Heart right ventricle (tissue), 16 donors: ENCODE measurements around the gene KCNJ15. TPM values are rescaled to one million over a fixed set of nuclear protein-coding genes. Genes with fewer than 3 reads are reported as not detected.

Experiments
- ATAC-seq, 8 donors: fragments of 200-7000 bp; cut with Tn5 transposase; one replicate each; pipeline ENCODE4 v1.9.1; 2020; ENCODE audit warnings: mild to moderate bottlenecking in 8 of 8, moderate library complexity in 8 of 8, moderate number of reproducible peaks in 1 of 8
- DNase-seq, 2 donors: peaks; one replicate each; pipeline ENCODE4 v3.0.0-alpha.2; 2020
- H3K27ac ChIP-seq, 10 donors: fragments of 200-600 bp; sonication (generic) in 2 of 10; one replicate each; pipeline versions ENCODE4 v1.5.0 to v1.8.0; 2020 to 2022; ENCODE audit warnings: mild to moderate bottlenecking in 3 of 10
- H3K27me3 ChIP-seq, 7 donors: fragments of 200-600 bp; one replicate each; pipeline ENCODE4 v1.8.0; 2021 to 2022; ENCODE audit warnings: mild to moderate bottlenecking in 2 of 7
- H3K36me3 ChIP-seq, 9 donors: fragments of 200-600 bp; sonication (generic) in 1 of 9; one replicate each; pipeline versions ENCODE4 v1.5.0 to v1.8.0; 2020 to 2022; ENCODE audit warnings: mild to moderate bottlenecking in 2 of 9
- H3K4me1 ChIP-seq, 9 donors: fragments of 200-600 bp; sonication (generic) in 1 of 9; one replicate each; pipeline versions ENCODE4 v1.5.0 to v1.8.0; 2020 to 2022; ENCODE audit warnings: mild to moderate bottlenecking in 4 of 9
- H3K4me3 ChIP-seq, 10 donors: fragments of 200-600 bp; sonication (generic) in 2 of 10; one replicate each; pipeline versions ENCODE4 v1.5.0 to v1.8.0; 2020 to 2022; ENCODE audit warnings: mild to moderate bottlenecking in 7 of 10, moderate library complexity in 2 of 10
- H3K9me3 ChIP-seq, 11 donors: fragments of 200-600 bp in 10 of 11; sonication (generic) in 2 of 11; one replicate each; pipeline versions ENCODE4 v1.5.0 to v1.8.0; 2013 to 2022; ENCODE audit warnings: mild to moderate bottlenecking in 2 of 11, control low read depth in 1 of 11, moderate library complexity in 1 of 11
- WGBS, 2 donors: extraction: QIAGEN DNeasy Blood & Tissue Kit; methylation state at CpG; one replicate each; pipeline ENCODE4 v1.1.7; 2013; ENCODE audit warnings: inconsistent platforms in 1 of 2; 5-methylcytosine and 5-hydroxymethylcytosine counted together
- intact Hi-C, 10 donors: fragments of 100-400 bp; cut with DNase I; formaldehyde crosslinking; loops; one replicate each; pipeline versions ENCODE4 v1.11.1 to v1.14.2; 2022
- polyA plus RNA-seq, 2 donors: library from polyadenylated mRNA; stranded (reverse); fragments of 200-250 nt; gene quantifications; one replicate each; pipeline ENCODE4 v1.2.3, GENCODE V29; 2013
- total RNA-seq, 10 donors: library from RNA; stranded (reverse); fragmentation: NEBNext Ultra II Directional in 3 of 10; extraction: Animal tissue kit (Norgen Biotek cat#: 25700) in 3 of 10; gene quantifications; one replicate each; pipeline versions ENCODE4 v1.2.1 to v1.2.4, GENCODE V29; 2021 to 2023
- TF ChIP-seq, protein P1 (sequence below), 9 donors: fragments of 200-600 bp; sonication (generic) in 2 of 9; IDR thresholded peaks; one replicate each; pipeline versions ENCODE4 v1.5.0 to v1.8.0; 2021 to 2022; ENCODE audit warnings: antibody characterized with exemption in 9 of 9, mild to moderate bottlenecking in 5 of 9, moderate library complexity in 1 of 9
- donor health status: Arrhythmogenic right ventricular cardiomyopathy.
- donor health status: ischemic (EF 13 %, LVEDD 7.1; RV severe dilation, severe dysfunction).
- donor health status: healthy with polysubstance abuse.
- donor health status: DM: no; HTN: yes; CAD: no.
- donor health status: DM: no; HTN: no; CAD: no.
- donor health status: ischemic (EF 25% LVEDD 6.9; RV normal size, moderate dysfunction).
- donor health status: ischemic (EF 25% LVEDD 5.7; RV mildly dilated, moderate dysfunction).
- donor health status: healthy.
- donor health status: DM: yes; HTN: yes; CAD: no.
- donor health status: Ischemic cardiomyopathy.
- donor health status: ischemic (EF 35%, LVEDD 5.7; RV mildly dilated, moderate dysfunction).
- donor health status: nonischemic (EF 11% LVEDD 7.7; RV severe dilation, severe dysfunction).
- donor health status: DM: yes; HTN: yes; CAD: no.
- donor health status: PGD.
- donor health status: ischemic (EF 29% LVEDD 5.4; RV normal size, mild dysfunction).
- donor health status: nonischemic (EF 23%, LVEDD 6.1; RV moderate dilation, normal function).

Gene KCNJ15
- total and polyA plus RNA-seq, 12 donors, result 0.10 to 2.1 (median 0.47) TPM; not detected in 2

DNA sequence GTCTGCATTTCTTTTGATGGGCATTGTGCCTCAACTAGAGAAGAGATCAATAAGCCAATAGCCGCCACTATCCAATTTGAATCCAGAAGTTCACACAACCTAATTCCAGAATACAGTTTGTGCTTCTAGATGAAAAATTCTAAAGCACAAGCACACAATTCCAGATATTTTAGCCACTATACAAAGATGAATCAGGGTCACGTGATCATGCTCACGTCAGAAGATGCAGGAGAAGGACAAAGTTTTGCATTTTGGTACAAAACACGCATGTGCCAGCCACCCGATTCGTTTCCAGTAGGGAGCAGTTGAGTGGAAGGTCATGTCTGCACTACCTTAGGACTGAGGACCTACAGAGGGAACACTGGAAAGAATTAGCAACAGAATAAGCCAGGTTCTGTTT is 3.6 kb downstream of the KCNJ15 start:
- intact Hi-C loops, result no loop called here
- TF ChIP-seq, protein P1, sequence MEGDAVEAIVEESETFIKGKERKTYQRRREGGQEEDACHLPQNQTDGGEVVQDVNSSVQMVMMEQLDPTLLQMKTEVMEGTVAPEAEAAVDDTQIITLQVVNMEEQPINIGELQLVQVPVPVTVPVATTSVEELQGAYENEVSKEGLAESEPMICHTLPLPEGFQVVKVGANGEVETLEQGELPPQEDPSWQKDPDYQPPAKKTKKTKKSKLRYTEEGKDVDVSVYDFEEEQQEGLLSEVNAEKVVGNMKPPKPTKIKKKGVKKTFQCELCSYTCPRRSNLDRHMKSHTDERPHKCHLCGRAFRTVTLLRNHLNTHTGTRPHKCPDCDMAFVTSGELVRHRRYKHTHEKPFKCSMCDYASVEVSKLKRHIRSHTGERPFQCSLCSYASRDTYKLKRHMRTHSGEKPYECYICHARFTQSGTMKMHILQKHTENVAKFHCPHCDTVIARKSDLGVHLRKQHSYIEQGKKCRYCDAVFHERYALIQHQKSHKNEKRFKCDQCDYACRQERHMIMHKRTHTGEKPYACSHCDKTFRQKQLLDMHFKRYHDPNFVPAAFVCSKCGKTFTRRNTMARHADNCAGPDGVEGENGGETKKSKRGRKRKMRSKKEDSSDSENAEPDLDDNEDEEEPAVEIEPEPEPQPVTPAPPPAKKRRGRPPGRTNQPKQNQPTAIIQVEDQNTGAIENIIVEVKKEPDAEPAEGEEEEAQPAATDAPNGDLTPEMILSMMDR (IDR thresholded peaks at IDR 0.05), result no peak

DNA sequence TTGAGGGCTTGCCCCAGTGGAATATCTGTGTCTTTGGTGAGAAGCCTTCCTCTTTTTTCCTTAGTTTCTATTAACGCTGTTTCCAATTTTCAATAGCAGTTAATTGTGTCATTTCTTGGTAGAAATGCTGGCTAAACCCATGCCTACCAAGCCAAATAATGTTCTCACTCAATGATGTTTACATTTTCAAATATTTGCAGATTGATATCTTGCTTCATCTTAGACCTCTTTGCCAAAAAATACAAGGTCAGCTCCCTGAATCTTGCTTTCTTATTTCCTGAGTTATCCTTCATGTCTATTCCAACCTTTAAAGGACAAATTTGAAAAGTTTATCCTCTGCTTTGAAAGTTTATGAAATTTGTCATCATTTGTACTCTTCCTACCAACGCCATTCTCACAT is 5.1 kb downstream of the KCNJ15 start:
- H3K4me3 ChIP-seq, result no peak overlapping the region
- WGBS, 2 donors, result 80 to 82% methylated on average over 2 of the region's 2 CpGs
- no peaks in the 10 kb centered on the region for H3K9me3 ChIP-seq
- H3K4me1 ChIP-seq, result peaks cover 0 to 46% (median 0%) of the 10 kb centered on the region in 9 donors
- H3K36me3 ChIP-seq, result no peaks in the 10 kb centered on the region
- DNase-seq (no peak), ATAC-seq (no peak)
- TF ChIP-seq, protein P1 (IDR thresholded peaks at IDR 0.05), result no peak
- intact Hi-C loops, result no loop called here
- H3K27me3 ChIP-seq, result peaks cover 0 to 5% (median 0%) of the 10 kb centered on the region in 7 donors
- H3K27ac ChIP-seq, result no peak overlapping the region

More for the DNA sequence above, 3.6 kb downstream of the KCNJ15 start:
- no peak for DNase-seq
- 87 to 90% methylated on average over 6 of the region's 6 CpGs for WGBS, 2 donors
- Histone ChIP-seq H3K36me3 (no peaks in the 10 kb centered on the region), H3K4me3 (no peak overlapping the region), H3K4me1 (peaks cover 0 to 47% (median 0%) of the 10 kb centered on the region in 9 donors), H3K9me3 (no peaks in the 10 kb centered on the region), H3K27me3 (peaks cover 0 to 9% (median 0%) of the 10 kb centered on the region in 7 donors), H3K27ac (no peak overlapping the region)
- ATAC-seq, result no peak

DNA sequence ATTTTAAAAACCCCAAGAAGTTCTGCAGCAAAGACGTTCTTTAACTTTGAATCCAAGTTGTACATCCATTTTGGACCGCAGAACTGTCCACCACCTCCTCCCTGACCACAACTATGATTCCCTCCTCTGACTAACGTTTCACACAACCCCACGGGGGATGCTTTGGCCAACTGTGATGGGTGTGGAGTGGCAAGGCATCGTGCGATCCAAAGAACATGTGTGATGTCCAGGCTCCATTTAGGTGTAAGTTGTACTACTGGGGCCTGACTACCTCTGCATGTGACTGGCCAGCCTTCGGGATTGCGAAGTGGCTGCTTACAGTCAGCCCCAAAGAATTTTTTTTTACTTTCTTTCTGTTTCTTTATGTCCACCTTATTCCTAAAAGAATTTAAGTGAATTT is 6.7 kb downstream of the KCNJ15 start:
- DNase-seq, result no peak
- intact Hi-C loops, result no loop called here
- Histone ChIP-seq H3K4me1 (peaks cover 0 to 46% (median 0%) of the 10 kb centered on the region in 9 donors), H3K27me3 (peaks cover 0 to 4% (median 0%) of the 10 kb centered on the region in 7 donors), H3K36me3 (no peaks in the 10 kb centered on the region), H3K9me3 (no peaks in the 10 kb centered on the region), H3K4me3 (no peak overlapping the region), H3K27ac (peak overlapping the region in 1 of 10 donors; percentile 21)
- ATAC-seq, result no peak
- 83 to 85% methylated on average over 8 of the region's 8 CpGs for WGBS, 2 donors
- TF ChIP-seq, protein P1 (IDR thresholded peaks at IDR 0.05), result no peak

DNA sequence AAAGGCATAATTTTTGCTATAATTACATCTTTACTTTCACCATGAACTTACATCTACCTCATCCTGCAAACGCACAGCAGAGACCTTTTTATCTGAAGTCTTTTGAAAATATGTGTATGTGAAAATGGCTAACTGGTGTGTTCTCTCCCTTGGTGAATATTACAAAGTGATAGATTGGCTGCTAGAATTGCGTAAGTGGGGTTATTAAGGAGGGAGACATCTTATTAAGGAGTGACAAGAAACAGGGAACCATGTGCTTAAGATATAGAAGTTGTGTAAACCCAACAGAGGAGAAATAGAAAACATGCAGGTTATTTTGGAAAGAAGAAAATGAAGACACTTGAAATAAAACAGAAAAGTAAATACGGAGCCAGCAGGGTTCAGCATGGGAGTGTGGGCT is 7.8 kb downstream of the KCNJ15 start:
- TF ChIP-seq, protein P1 (IDR thresholded peaks at IDR 0.05), result no peak
- 85 to 88% methylated on average over 3 of the region's 3 CpGs for WGBS, 2 donors
- Histone ChIP-seq H3K36me3 (no peaks in the 10 kb centered on the region), H3K4me1 (peaks cover 0 to 44% (median 0%) of the 10 kb centered on the region in 9 donors), H3K9me3 (no peaks in the 10 kb centered on the region), H3K27me3 (peaks cover 0 to 1% (median 0%) of the 10 kb centered on the region in 7 donors), H3K4me3 (no peak overlapping the region), H3K27ac (no peak overlapping the region)
- intact Hi-C loops, result no loop called here
- DNase-seq (no peak), ATAC-seq (no peak)
